ENCODE results near the gene BRD7. TPM values are rescaled to one million over a fixed set of nuclear protein-coding genes. Genes with fewer than 3 reads are reported as not detected.

Gene BRD7
- polyA plus RNA-seq, 4 donors = 40.7 to 71.6 (median 43.4) TPM

GRCh38 chr16:50393858-50394802, 25.3 kb upstream of the BRD7 start:
- DNase-seq = no peak
- Histone ChIP-seq H3K27ac (ENCODE audit: low read depth in 1 of 3, low read length in 2 of 3) (no peak overlapping the region), H3K4me1 (ENCODE audit: control insufficient read depth in 3 of 3, insufficient read depth in 2 of 3, low read depth in 1 of 3, low read length in 2 of 3) (no peaks in the 10 kb centered on the region), H3K4me3 (ENCODE audit: low read depth in 1 of 3, low read length in 3 of 3) (no peak overlapping the region), H3K36me3 (ENCODE audit: control insufficient read depth in 3 of 3, insufficient read depth in 2 of 3, low read depth in 1 of 3, low read length in 3 of 3) (no peaks in the 10 kb centered on the region), H3K27me3 (ENCODE audit: control insufficient read depth in 3 of 3, insufficient read depth in 3 of 3, low read length in 3 of 3) (peaks cover 0 to 2% (median 0%) of the 10 kb centered on the region in 3 donors), H3K9me3 (ENCODE audit: control insufficient read depth in 2 of 2, insufficient read depth in 1 of 2, low read depth in 1 of 2, low read length in 1 of 2) (no peaks in the 10 kb centered on the region)
- 71 to 77% (median 73%) methylated on average over 6 of the region's 6 CpGs for WGBS, 3 donors
- FAIRE-seq = no peak

- Histone ChIP-seq H3K4me3 (ENCODE audit: low read depth in 1 of 3, low read length in 3 of 3) (no peak overlapping the region), H3K9me3 (ENCODE audit: control insufficient read depth in 2 of 2, insufficient read depth in 1 of 2, low read depth in 1 of 2, low read length in 1 of 2) (no peaks in the 10 kb centered on the region), H3K27me3 (ENCODE audit: control insufficient read depth in 3 of 3, insufficient read depth in 3 of 3, low read length in 3 of 3) (peaks cover 0 to 2% (median 0%) of the 10 kb centered on the region in 3 donors), H3K27ac (ENCODE audit: low read depth in 1 of 3, low read length in 2 of 3) (no peak overlapping the region), H3K36me3 (ENCODE audit: control insufficient read depth in 3 of 3, insufficient read depth in 2 of 3, low read depth in 1 of 3, low read length in 3 of 3) (no peaks in the 10 kb centered on the region), H3K4me1 (ENCODE audit: control insufficient read depth in 3 of 3, insufficient read depth in 2 of 3, low read depth in 1 of 3, low read length in 2 of 3) (no peaks in the 10 kb centered on the region)
- DNase-seq = no peak
- no peak for FAIRE-seq
- 54 to 72% (median 67%) methylated on average over 8 of the region's 8 CpGs for WGBS, 3 donors
These were observed 24.6 kb upstream of the BRD7 start for GRCh38 chr16:50393416-50393815.

GRCh38 chr16:50390914-50391716, 22.3 kb upstream of the BRD7 start:
- no peaks in the 10 kb centered on the region for H3K4me1 ChIP-seq (ENCODE audit: control insufficient read depth in 3 of 3, insufficient read depth in 2 of 3, low read depth in 1 of 3, low read length in 2 of 3)
- FAIRE-seq (no peak), DNase-seq (no peak)
- 75 to 85% (median 82%) methylated on average over 28 to 30 of the region's 30 CpGs for WGBS, 3 donors
- peaks cover 0 to 2% (median 0%) of the 10 kb centered on the region in 3 donors for H3K27me3 ChIP-seq (ENCODE audit: control insufficient read depth in 3 of 3, insufficient read depth in 3 of 3, low read length in 3 of 3)
- no peak overlapping the region for H3K27ac ChIP-seq (ENCODE audit: low read depth in 1 of 3, low read length in 2 of 3)
- H3K36me3 ChIP-seq (ENCODE audit: control insufficient read depth in 3 of 3, insufficient read depth in 2 of 3, low read depth in 1 of 3, low read length in 3 of 3) = no peaks in the 10 kb centered on the region
- H3K4me3 ChIP-seq (ENCODE audit: low read depth in 1 of 3, low read length in 3 of 3) = no peak overlapping the region
- no peaks in the 10 kb centered on the region for H3K9me3 ChIP-seq (ENCODE audit: control insufficient read depth in 2 of 2, insufficient read depth in 1 of 2, low read depth in 1 of 2, low read length in 1 of 2)

- DNase-seq (no peak), FAIRE-seq (no peak)
- no peak overlapping the region for H3K27ac ChIP-seq (ENCODE audit: low read depth in 1 of 3, low read length in 2 of 3)
- H3K9me3 ChIP-seq (ENCODE audit: control insufficient read depth in 2 of 2, insufficient read depth in 1 of 2, low read depth in 1 of 2, low read length in 1 of 2) = no peaks in the 10 kb centered on the region
- H3K36me3 ChIP-seq (ENCODE audit: control insufficient read depth in 3 of 3, insufficient read depth in 2 of 3, low read depth in 1 of 3, low read length in 3 of 3) = no peaks in the 10 kb centered on the region
- no peak overlapping the region for H3K4me3 ChIP-seq (ENCODE audit: low read depth in 1 of 3, low read length in 3 of 3)
- H3K27me3 ChIP-seq (ENCODE audit: control insufficient read depth in 3 of 3, insufficient read depth in 3 of 3, low read length in 3 of 3) = peaks cover 0 to 2% (median 0%) of the 10 kb centered on the region in 3 donors
- no peaks in the 10 kb centered on the region for H3K4me1 ChIP-seq (ENCODE audit: control insufficient read depth in 3 of 3, insufficient read depth in 2 of 3, low read depth in 1 of 3, low read length in 2 of 3)
- 85 to 89% (median 88%) methylated on average over 11 of the region's 11 CpGs for WGBS, 3 donors
These were observed 21.6 kb upstream of the BRD7 start for GRCh38 chr16:50390371-50390771.

DNA sequence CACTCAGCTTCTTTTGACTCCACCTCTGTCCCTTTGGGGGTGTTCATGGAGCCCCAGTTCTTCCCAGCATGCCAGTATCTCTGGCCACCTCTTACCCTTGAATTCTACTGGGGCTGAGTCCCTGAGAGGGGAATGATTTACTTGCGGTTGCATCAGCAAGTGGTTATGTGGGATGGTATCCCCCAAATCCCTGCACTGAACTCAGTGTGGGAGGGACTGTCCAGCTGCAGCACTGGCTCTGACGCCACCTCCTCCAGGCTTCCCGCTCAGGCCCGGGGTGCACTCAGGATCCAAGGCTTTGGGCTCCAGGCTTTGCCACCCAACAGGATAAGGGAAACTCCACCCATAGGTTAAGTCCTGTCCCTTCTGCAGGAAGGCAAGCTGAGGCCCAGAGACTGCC, 21.1 kb upstream of the BRD7 start:
- no peaks in the 10 kb centered on the region for H3K9me3 ChIP-seq (ENCODE audit: control insufficient read depth in 2 of 2, insufficient read depth in 1 of 2, low read depth in 1 of 2, low read length in 1 of 2)
- H3K4me3 ChIP-seq (ENCODE audit: low read depth in 1 of 3, low read length in 3 of 3) = no peak overlapping the region
- H3K4me1 ChIP-seq (ENCODE audit: control insufficient read depth in 3 of 3, insufficient read depth in 2 of 3, low read depth in 1 of 3, low read length in 2 of 3) = no peaks in the 10 kb centered on the region
- peaks cover 0 to 2% (median 0%) of the 10 kb centered on the region in 3 donors for H3K27me3 ChIP-seq (ENCODE audit: control insufficient read depth in 3 of 3, insufficient read depth in 3 of 3, low read length in 3 of 3)
- H3K27ac ChIP-seq (ENCODE audit: low read depth in 1 of 3, low read length in 2 of 3) = no peak overlapping the region
- no peaks in the 10 kb centered on the region for H3K36me3 ChIP-seq (ENCODE audit: control insufficient read depth in 3 of 3, insufficient read depth in 2 of 3, low read depth in 1 of 3, low read length in 3 of 3)
- no peak for FAIRE-seq
- WGBS, 3 donors = 88 to 94% (median 91%) methylated on average over 4 of the region's 4 CpGs
- DNase-seq = no peak

- H3K36me3 ChIP-seq (ENCODE audit: control insufficient read depth in 3 of 3, insufficient read depth in 2 of 3, low read depth in 1 of 3, low read length in 3 of 3) = no peaks in the 10 kb centered on the region
These were observed 19.7 kb upstream of the BRD7 start for GRCh38 chr16:50388496-50388895.

DNA sequence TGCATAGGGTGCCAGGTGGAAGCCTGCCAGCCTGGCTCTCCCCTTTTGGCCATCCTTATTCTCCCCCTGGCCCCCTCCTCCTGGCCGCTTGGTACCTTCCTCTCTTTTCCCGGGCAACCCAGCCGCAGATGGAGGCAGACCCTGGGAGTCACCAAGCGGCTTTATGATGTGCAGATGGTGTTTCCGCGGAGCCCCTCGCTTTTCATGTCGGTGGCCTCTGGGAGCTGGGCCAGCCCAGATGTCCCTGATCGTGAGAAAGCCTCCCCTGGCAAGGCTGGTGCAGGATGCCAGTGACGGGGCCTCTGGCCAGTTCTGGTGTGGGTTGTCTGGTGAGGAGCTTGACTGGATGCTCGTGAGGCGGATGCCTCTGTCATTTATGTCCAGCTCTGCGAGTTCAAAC, 18.0 kb upstream of the BRD7 start:
- Histone ChIP-seq H3K27ac (ENCODE audit: low read depth in 1 of 3, low read length in 2 of 3) (no peak overlapping the region), H3K27me3 (ENCODE audit: control insufficient read depth in 3 of 3, insufficient read depth in 3 of 3, low read length in 3 of 3) (peaks cover 0 to 2% (median 0%) of the 10 kb centered on the region in 3 donors), H3K36me3 (ENCODE audit: control insufficient read depth in 3 of 3, insufficient read depth in 2 of 3, low read depth in 1 of 3, low read length in 3 of 3) (no peaks in the 10 kb centered on the region), H3K4me1 (ENCODE audit: control insufficient read depth in 3 of 3, insufficient read depth in 2 of 3, low read depth in 1 of 3, low read length in 2 of 3) (no peaks in the 10 kb centered on the region), H3K9me3 (ENCODE audit: control insufficient read depth in 2 of 2, insufficient read depth in 1 of 2, low read depth in 1 of 2, low read length in 1 of 2) (no peaks in the 10 kb centered on the region), H3K4me3 (ENCODE audit: low read depth in 1 of 3, low read length in 3 of 3) (no peak overlapping the region)
- DNase-seq = no peak
- FAIRE-seq = no peak
- 81 to 86% (median 82%) methylated on average over 13 of the region's 13 CpGs for WGBS, 3 donors

More at GRCh38 chr16:50388496-50388895, 19.7 kb upstream of the BRD7 start:
- Histone ChIP-seq H3K27ac (ENCODE audit: low read depth in 1 of 3, low read length in 2 of 3) (no peak overlapping the region), H3K4me1 (ENCODE audit: control insufficient read depth in 3 of 3, insufficient read depth in 2 of 3, low read depth in 1 of 3, low read length in 2 of 3) (no peaks in the 10 kb centered on the region), H3K9me3 (ENCODE audit: control insufficient read depth in 2 of 2, insufficient read depth in 1 of 2, low read depth in 1 of 2, low read length in 1 of 2) (no peaks in the 10 kb centered on the region), H3K27me3 (ENCODE audit: control insufficient read depth in 3 of 3, insufficient read depth in 3 of 3, low read length in 3 of 3) (peaks cover 0 to 2% (median 0%) of the 10 kb centered on the region in 3 donors), H3K4me3 (ENCODE audit: low read depth in 1 of 3, low read length in 3 of 3) (no peak overlapping the region)
- DNase-seq = no peak
- WGBS, 3 donors = 65 to 78% (median 71%) methylated on average over 1 of the region's 1 CpG
- no peak for FAIRE-seq

DNA sequence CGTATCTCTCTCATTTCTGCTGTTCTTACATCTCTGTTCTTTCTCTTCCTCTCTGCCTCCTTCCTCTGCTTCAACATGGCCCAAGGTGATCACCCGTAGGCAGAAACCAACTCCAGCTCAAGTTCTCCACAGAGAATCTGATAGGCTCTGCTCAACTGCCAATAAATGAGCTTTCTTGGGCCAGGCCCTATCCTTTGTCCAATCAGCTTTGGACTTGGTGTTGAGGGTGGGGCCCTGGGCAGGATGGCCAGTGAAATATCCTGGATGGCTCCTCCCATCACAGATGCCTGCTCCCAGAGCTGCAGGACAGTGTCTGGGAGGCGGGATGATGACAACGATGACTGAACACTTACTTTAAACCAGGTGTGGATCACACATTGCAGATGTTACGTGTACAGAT, 17.4 kb upstream of the BRD7 start:
- Histone ChIP-seq H3K4me3 (ENCODE audit: low read depth in 1 of 3, low read length in 3 of 3) (no peak overlapping the region), H3K36me3 (ENCODE audit: control insufficient read depth in 3 of 3, insufficient read depth in 2 of 3, low read depth in 1 of 3, low read length in 3 of 3) (no peaks in the 10 kb centered on the region), H3K27me3 (ENCODE audit: control insufficient read depth in 3 of 3, insufficient read depth in 3 of 3, low read length in 3 of 3) (peaks cover 0 to 2% (median 0%) of the 10 kb centered on the region in 3 donors), H3K27ac (ENCODE audit: low read depth in 1 of 3, low read length in 2 of 3) (no peak overlapping the region), H3K4me1 (ENCODE audit: control insufficient read depth in 3 of 3, insufficient read depth in 2 of 3, low read depth in 1 of 3, low read length in 2 of 3) (no peaks in the 10 kb centered on the region), H3K9me3 (ENCODE audit: control insufficient read depth in 2 of 2, insufficient read depth in 1 of 2, low read depth in 1 of 2, low read length in 1 of 2) (no peaks in the 10 kb centered on the region)
- 76 to 92% (median 81%) methylated on average over 5 of the region's 5 CpGs for WGBS, 3 donors
- DNase-seq (no peak), FAIRE-seq (no peak)

Measured in small intestine (tissue), 7 donors.